Panc1 (cell line): ENCODE results near the gene ST3GAL6.

ENCODE experiments used
- CTCF ChIP-seq: fragments of 450-650 bp; IDR thresholded peaks from 2 replicates; pipeline ENCODE4 v1.5.1; 2017; ENCODE audit warnings: mild to moderate bottlenecking
- POLR2AphosphoS5 ChIP-seq: IDR thresholded peaks from 2 replicates; pipeline ENCODE4 v1.6.1; 2012; ENCODE audit warnings: mild to moderate bottlenecking, low read depth, low read length, moderate library complexity
- SIN3A ChIP-seq: IDR thresholded peaks from 2 replicates; pipeline ENCODE4 v1.6.1; 2012; ENCODE audit warnings: low read depth, mild to moderate bottlenecking, low read length, moderate library complexity, borderline replicate concordance; ENCODE audit not compliant: insufficient read depth
- TCF7L2 ChIP-seq: IDR thresholded peaks from 2 replicates; pipeline ENCODE4 v1.6.1; 2011; ENCODE audit warnings: mild to moderate bottlenecking, low read depth, low read length, inconsistent platforms
- TF ChIP-seq, protein P1 (sequence below), 2 experiments: IDR thresholded peaks; 2 replicates each; pipeline ENCODE4 v1.6.1; 2011 to 2012; ENCODE audit warnings: low read depth in 2 of 2, control low read depth in 1 of 2, low read length in 1 of 2, mild to moderate bottlenecking in 1 of 2, moderate library complexity in 1 of 2; ENCODE audit not compliant: insufficient read depth in 1 of 2

GRCh38 chr3:98734306-98734705 is 28.8 kb upstream of the ST3GAL6 start:
- TF ChIP-seq CTCF (no peak), POLR2AphosphoS5 (no peak), TCF7L2 (no peak), SIN3A (no peak)
- TF ChIP-seq, protein P1, sequence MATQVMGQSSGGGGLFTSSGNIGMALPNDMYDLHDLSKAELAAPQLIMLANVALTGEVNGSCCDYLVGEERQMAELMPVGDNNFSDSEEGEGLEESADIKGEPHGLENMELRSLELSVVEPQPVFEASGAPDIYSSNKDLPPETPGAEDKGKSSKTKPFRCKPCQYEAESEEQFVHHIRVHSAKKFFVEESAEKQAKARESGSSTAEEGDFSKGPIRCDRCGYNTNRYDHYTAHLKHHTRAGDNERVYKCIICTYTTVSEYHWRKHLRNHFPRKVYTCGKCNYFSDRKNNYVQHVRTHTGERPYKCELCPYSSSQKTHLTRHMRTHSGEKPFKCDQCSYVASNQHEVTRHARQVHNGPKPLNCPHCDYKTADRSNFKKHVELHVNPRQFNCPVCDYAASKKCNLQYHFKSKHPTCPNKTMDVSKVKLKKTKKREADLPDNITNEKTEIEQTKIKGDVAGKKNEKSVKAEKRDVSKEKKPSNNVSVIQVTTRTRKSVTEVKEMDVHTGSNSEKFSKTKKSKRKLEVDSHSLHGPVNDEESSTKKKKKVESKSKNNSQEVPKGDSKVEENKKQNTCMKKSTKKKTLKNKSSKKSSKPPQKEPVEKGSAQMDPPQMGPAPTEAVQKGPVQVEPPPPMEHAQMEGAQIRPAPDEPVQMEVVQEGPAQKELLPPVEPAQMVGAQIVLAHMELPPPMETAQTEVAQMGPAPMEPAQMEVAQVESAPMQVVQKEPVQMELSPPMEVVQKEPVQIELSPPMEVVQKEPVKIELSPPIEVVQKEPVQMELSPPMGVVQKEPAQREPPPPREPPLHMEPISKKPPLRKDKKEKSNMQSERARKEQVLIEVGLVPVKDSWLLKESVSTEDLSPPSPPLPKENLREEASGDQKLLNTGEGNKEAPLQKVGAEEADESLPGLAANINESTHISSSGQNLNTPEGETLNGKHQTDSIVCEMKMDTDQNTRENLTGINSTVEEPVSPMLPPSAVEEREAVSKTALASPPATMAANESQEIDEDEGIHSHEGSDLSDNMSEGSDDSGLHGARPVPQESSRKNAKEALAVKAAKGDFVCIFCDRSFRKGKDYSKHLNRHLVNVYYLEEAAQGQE (IDR thresholded peaks at IDR 0.05; ENCODE audit: insufficient read depth in 1 of 2, low read depth in 2 of 2, low read length in 1 of 2) = no peak
